Forelimb muscle (tissue), 1 donor: ENCODE measurements around the gene VPS33B. TPM values are rescaled to one million over a fixed set of nuclear protein-coding genes. Genes with fewer than 3 reads are reported as not detected.
"Not testable (repeated sequence)": the region's sequence is repeated elsewhere in the genome, so short reads cannot be mapped to it uniquely, and the experiment has no call there.

Experiments used
- DNase-seq: peaks from one replicate; pipeline ENCODE4 v3.0.0-alpha.2; 2013; ENCODE audit warnings: low read depth
- polyA plus RNA-seq: library from polyadenylated mRNA; unstranded; fragments of 120-200 nt; gene quantifications from one replicate; pipeline ENCODE4 v1.2.1, GENCODE V29; 2013; ENCODE audit not compliant: insufficient read length

Gene VPS33B
- polyA plus RNA-seq = 10.9 TPM

- DNase-seq = peak; percentile 77
Measured at GRCh38 chr15:91022075-91022831, at the start of gene VPS33B. Gene VPS33B (minus strand): TSS chr15:91022594. CDS start chr15:91022249, 345 bp downstream.

- DNase-seq = no peak
Measured at GRCh38 chr15:91072161-91072560, 49.8 kb upstream of the VPS33B start.

- DNase-seq = no peak
Measured at GRCh38 chr15:91070872-91071271, 48.5 kb upstream of the VPS33B start.

- DNase-seq = no peak
Measured at GRCh38 chr15:91068966-91069365, 46.6 kb upstream of the VPS33B start.

- DNase-seq = no peak
Measured at GRCh38 chr15:91068436-91068835, 46.0 kb upstream of the VPS33B start.

- no peak for DNase-seq
Measured at GRCh38 chr15:91067036-91067435, 44.6 kb upstream of the VPS33B start.

- DNase-seq = no peak
Measured at GRCh38 chr15:91065505-91065904, 43.1 kb upstream of the VPS33B start.

GRCh38 chr15:91061997-91062396 is 39.6 kb upstream of the VPS33B start:
- DNase-seq = no peak

- DNase-seq = no peak
Measured at GRCh38 chr15:91061230-91061629, 38.8 kb upstream of the VPS33B start.

GRCh38 chr15:91055548-91056331 is 33.3 kb upstream of the VPS33B start:
- DNase-seq = no peak

GRCh38 chr15:91054816-91055215 is 32.4 kb upstream of the VPS33B start:
- DNase-seq = no peak

GRCh38 chr15:91051248-91051647 is 28.9 kb upstream of the VPS33B start:
- DNase-seq = no peak

- no peak for DNase-seq
Measured at GRCh38 chr15:91050128-91050455, 27.7 kb upstream of the VPS33B start.

GRCh38 chr15:91049378-91050127 is 27.2 kb upstream of the VPS33B start:
- peak; percentile 22 for DNase-seq

- DNase-seq = no peak
Measured at GRCh38 chr15:91047545-91048199, 25.3 kb upstream of the VPS33B start.

- not testable (repeated sequence) for DNase-seq
Measured at GRCh38 chr15:91046056-91046455, 23.7 kb upstream of the VPS33B start.

- DNase-seq = no peak
Measured at GRCh38 chr15:91045065-91045464, 22.7 kb upstream of the VPS33B start.

GRCh38 chr15:91043202-91043874 is 20.9 kb upstream of the VPS33B start:
- DNase-seq = no peak

- DNase-seq = no peak
Measured at GRCh38 chr15:91040856-91041255, 18.5 kb upstream of the VPS33B start.

- DNase-seq = no peak
Measured at GRCh38 chr15:91039996-91040395, 17.6 kb upstream of the VPS33B start.
